ENCODE data around the gene CTXN1. TPM values are rescaled to one million over a fixed set of nuclear protein-coding genes. Genes with fewer than 3 reads are reported as not detected.

Gene CTXN1
- polyA plus RNA-seq, 1 of the 3 experiments (the other 2 are of a cell fraction), result 53.8 TPM

DNA sequence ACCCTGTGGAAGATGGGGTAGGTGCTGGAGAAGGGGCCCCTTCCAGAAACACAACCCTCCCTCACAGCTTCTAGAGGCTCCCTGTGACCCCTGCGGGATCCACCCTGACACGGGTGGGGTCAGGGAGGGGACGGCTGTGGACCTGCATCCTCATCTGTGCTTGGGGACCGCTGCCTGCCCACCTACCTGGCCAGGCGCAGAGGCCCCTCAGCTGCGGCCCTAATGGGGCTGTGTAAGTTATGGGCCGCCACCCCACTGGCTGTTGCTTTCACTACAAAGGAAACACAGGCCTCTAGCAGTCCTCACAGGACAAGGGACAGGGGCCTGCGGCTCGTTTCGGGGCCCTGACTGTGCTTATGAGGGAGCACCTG lies 7.0 kb upstream of the CTXN1 start:
- ChIA-PET POLR2A (interaction anchor here (1.3 kb wide), 1 partner anchor 11 kb away, joined by 3 read pairs; no protein-coding TSS in a partner anchor), CTCF (no interaction called here)
- 93% methylated on average over 3 of the region's 10 CpGs for WGBS (ENCODE audit: low lambda C conversion rate)
- peaks cover 33 to 43% of the 10 kb centered on the region in 2 experiments for H3K36me3 ChIP-seq (replicated peaks in 1 of 2; ENCODE audit: control insufficient read depth in 1 of 2, insufficient read depth in 2 of 2, low read length in 1 of 2)
- no peak overlapping the region for H3K9ac ChIP-seq
- H3K27me3 ChIP-seq (ENCODE audit: insufficient read depth), result no peaks in the 10 kb centered on the region
- H3K4me2 ChIP-seq, result no peak overlapping the region
- no peak for DNase-seq
- no peaks in the 10 kb centered on the region for H3K79me2 ChIP-seq (ENCODE audit: insufficient read depth)
- H3F3A ChIP-seq (replicated peaks; ENCODE audit: insufficient read depth), result peaks cover 32% of the 10 kb centered on the region
- H2AFZ ChIP-seq (ENCODE audit: low read depth), result no peak overlapping the region
- H3K9me3 ChIP-seq, result no peaks in the 10 kb centered on the region
- peaks cover 17 to 25% of the 10 kb centered on the region in 2 experiments for H3K4me1 ChIP-seq (ENCODE audit: control insufficient read depth in 1 of 2, insufficient read depth in 2 of 2, low read depth in 1 of 2, low read length in 1 of 2)
- peaks cover 3% of the 10 kb centered on the region; the same call in 1 of the 2 replicates for H4K20me1 ChIP-seq (ENCODE audit: insufficient read depth)
- TF ChIP-seq GABPA (IDR thresholded peaks at IDR 0.05; ENCODE audit: low read depth), result no peak
- no peak for TF ChIP-seq RXRA (IDR thresholded peaks at IDR 0.05; ENCODE audit: borderline replicate concordance, low read depth)
- no peak for TF ChIP-seq RAD21 (IDR thresholded peaks at IDR 0.05; ENCODE audit: low read length)
- no peak overlapping the region for H3K4me3 ChIP-seq (ENCODE audit: low read depth in 2 of 2, low read length in 1 of 2)
- no peak overlapping the region for H3K27ac ChIP-seq (ENCODE audit: low read depth in 2 of 2, low read length in 1 of 2)
- no peaks in the 10 kb centered on the region for H3K9me2 ChIP-seq

DNA sequence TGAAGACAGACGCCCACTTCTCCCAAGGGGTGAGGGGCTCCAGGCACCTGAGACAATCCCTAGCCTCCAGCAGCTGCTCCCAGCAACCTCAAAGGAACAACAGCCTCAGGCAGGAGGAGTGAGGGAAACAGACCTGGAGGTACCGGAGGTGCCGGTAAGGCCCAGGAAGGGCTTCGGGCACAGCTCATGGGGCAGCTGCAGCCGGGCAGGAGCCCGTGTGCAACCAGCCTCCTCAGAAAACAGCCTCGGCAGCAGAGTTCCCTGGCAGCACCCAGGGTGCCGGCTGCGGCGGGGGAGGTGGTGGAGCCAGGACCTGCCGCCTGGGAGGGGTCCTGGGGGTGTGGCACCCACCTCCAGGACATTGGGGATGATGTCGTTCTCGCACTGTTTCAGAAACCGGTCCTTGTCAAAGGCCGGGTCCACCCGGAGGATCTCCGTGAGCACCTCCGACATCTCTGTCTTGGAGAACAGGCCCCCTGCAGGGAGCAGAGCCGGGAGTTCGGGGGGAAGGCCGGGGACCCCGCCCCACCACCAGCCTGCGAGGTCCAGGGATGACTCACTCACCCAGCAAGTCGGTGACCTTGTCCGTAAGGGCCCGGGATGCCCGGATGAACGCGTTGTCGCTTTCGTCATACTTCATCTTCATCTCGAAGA lies 6.5 kb upstream of the CTXN1 start:
- TF ChIP-seq JUND (IDR thresholded peaks at IDR 0.05), result no peak
- TF ChIP-seq TCF12 (IDR thresholded peaks at IDR 0.05), result no peak
- TF ChIP-seq, protein P1, sequence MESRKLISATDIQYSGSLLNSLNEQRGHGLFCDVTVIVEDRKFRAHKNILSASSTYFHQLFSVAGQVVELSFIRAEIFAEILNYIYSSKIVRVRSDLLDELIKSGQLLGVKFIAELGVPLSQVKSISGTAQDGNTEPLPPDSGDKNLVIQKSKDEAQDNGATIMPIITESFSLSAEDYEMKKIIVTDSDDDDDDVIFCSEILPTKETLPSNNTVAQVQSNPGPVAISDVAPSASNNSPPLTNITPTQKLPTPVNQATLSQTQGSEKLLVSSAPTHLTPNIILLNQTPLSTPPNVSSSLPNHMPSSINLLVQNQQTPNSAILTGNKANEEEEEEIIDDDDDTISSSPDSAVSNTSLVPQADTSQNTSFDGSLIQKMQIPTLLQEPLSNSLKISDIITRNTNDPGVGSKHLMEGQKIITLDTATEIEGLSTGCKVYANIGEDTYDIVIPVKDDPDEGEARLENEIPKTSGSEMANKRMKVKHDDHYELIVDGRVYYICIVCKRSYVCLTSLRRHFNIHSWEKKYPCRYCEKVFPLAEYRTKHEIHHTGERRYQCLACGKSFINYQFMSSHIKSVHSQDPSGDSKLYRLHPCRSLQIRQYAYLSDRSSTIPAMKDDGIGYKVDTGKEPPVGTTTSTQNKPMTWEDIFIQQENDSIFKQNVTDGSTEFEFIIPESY (IDR thresholded peaks at IDR 0.05; ENCODE audit: borderline replicate concordance, low read depth), result no peak
- TF ChIP-seq GABPA (IDR thresholded peaks at IDR 0.05; ENCODE audit: low read depth), result no peak
- TF ChIP-seq, protein P2, sequence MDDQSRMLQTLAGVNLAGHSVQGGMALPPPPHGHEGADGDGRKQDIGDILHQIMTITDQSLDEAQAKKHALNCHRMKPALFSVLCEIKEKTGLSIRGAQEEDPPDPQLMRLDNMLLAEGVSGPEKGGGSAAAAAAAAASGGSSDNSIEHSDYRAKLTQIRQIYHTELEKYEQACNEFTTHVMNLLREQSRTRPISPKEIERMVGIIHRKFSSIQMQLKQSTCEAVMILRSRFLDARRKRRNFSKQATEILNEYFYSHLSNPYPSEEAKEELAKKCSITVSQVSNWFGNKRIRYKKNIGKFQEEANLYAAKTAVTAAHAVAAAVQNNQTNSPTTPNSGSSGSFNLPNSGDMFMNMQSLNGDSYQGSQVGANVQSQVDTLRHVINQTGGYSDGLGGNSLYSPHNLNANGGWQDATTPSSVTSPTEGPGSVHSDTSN (IDR thresholded peaks at IDR 0.05), result no peak
- no peak for TF ChIP-seq FOXM1 (IDR thresholded peaks at IDR 0.05; ENCODE audit: low read depth)
- no peak for TF ChIP-seq YY1 (IDR thresholded peaks at IDR 0.05; ENCODE audit: low read depth)
- no peak for TF ChIP-seq NRF1 (IDR thresholded peaks at IDR 0.05; ENCODE audit: low read depth, low read length)
- no peak for TF ChIP-seq NFIC (IDR thresholded peaks at IDR 0.05; ENCODE audit: borderline replicate concordance)
- TF ChIP-seq EP300 (IDR thresholded peaks at IDR 0.05; ENCODE audit: borderline replicate concordance in 1 of 2, low read depth in 1 of 2, low read length in 1 of 2), result no peak
- TF ChIP-seq ELF1 (IDR thresholded peaks at IDR 0.05), result no peak
- TF ChIP-seq RFX5 (IDR thresholded peaks at IDR 0.05; ENCODE audit: low read length), result no peak
- TF ChIP-seq, protein P3, sequence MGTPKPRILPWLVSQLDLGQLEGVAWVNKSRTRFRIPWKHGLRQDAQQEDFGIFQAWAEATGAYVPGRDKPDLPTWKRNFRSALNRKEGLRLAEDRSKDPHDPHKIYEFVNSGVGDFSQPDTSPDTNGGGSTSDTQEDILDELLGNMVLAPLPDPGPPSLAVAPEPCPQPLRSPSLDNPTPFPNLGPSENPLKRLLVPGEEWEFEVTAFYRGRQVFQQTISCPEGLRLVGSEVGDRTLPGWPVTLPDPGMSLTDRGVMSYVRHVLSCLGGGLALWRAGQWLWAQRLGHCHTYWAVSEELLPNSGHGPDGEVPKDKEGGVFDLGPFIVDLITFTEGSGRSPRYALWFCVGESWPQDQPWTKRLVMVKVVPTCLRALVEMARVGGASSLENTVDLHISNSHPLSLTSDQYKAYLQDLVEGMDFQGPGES (IDR thresholded peaks at IDR 0.05; ENCODE audit: low read depth, low read length), result no peak
- Histone ChIP-seq H3K4me1 (ENCODE audit: control insufficient read depth in 1 of 2, insufficient read depth in 2 of 2, low read depth in 1 of 2, low read length in 1 of 2) (peaks cover 23 to 30% of the 10 kb centered on the region in 2 experiments), H3K4me2 (no peak overlapping the region), H3K9ac (no peak overlapping the region), H3K27me3 (ENCODE audit: insufficient read depth) (no peaks in the 10 kb centered on the region), H3F3A (replicated peaks; ENCODE audit: insufficient read depth) (peaks cover 37% of the 10 kb centered on the region), H3K79me2 (ENCODE audit: insufficient read depth) (no peaks in the 10 kb centered on the region), H4K20me1 (ENCODE audit: insufficient read depth) (peaks cover 3% of the 10 kb centered on the region; the same call in 1 of the 2 replicates), H3K9me3 (no peaks in the 10 kb centered on the region), H2AFZ (ENCODE audit: low read depth) (no peak overlapping the region), H3K9me2 (no peaks in the 10 kb centered on the region), H3K4me3 (ENCODE audit: low read depth in 2 of 2, low read length in 1 of 2) (no peak overlapping the region), H3K27ac (ENCODE audit: low read depth in 2 of 2, low read length in 1 of 2) (no peak overlapping the region), H3K36me3 (replicated peaks in 1 of 2; ENCODE audit: control insufficient read depth in 1 of 2, insufficient read depth in 2 of 2, low read length in 1 of 2) (peaks cover 32 to 41% of the 10 kb centered on the region in 2 experiments)
- POLR2A ChIA-PET, result interaction anchor here (1.3 kb wide), 1 partner anchor 12 kb away, joined by 3 read pairs; no protein-coding TSS in a partner anchor
- DNase-seq, result no peak
- WGBS (ENCODE audit: low lambda C conversion rate), result 90% methylated on average over 2 of the region's 32 CpGs
- CTCF ChIA-PET, result interaction anchor here (6.7 kb wide), 1 partner anchor 11 kb away, joined by 69 read pairs; the partner anchor contains the start of gene TIMM44

All from SK-N-SH (cell line).